A673 (cell line): ENCODE measurements around the gene PDGFA. TPM values are rescaled to one million over a fixed set of nuclear protein-coding genes. Genes with fewer than 3 reads are reported as not detected.

ENCODE experiments used
- BruUV-seq: library from RNA; stranded (reverse); fragments of 400-500 nt; replicated peaks from 2 replicates; lab custom pipeline; 2021; lab: Mats Ljungman, UMichigan
- CTCF ChIA-PET: fragments of 300-600 bp; sonication (Branson Sonifier 250); formaldehyde crosslinking; loops from one replicate; lab custom pipeline; 2022; ENCODE audit warnings: antibody characterized with exemption; lab: Charles Lee
- POLR2A ChIA-PET: fragments of 300-600 bp; sonication (Branson Sonifier 250); formaldehyde crosslinking; loops from one replicate; lab custom pipeline; 2022; ENCODE audit warnings: antibody characterized with exemption; ENCODE audit not compliant: low non-redundant PET; lab: Charles Lee
- DNase-seq: peaks from one replicate; pipeline ENCODE4 v3.0.0-alpha.2; 2015; ENCODE audit warnings: low spot score
- H3K27ac ChIP-seq: fragments of 200-600 bp; sonication (generic); 2 replicates; pipeline ENCODE4 v1.5.1; 2016; ENCODE audit warnings: mixed run types, low read depth, mild to moderate bottlenecking, mixed read lengths, antibody characterized with exemption, low read length; ENCODE audit not compliant: poor library complexity, severe bottlenecking
- H3K27me3 ChIP-seq: fragments of 200-600 bp; sonication (generic); replicated peaks from 2 replicates; pipeline ENCODE4 v1.6.1; 2017; ENCODE audit warnings: mixed run types, low read depth, mild to moderate bottlenecking, mixed read lengths, antibody characterized with exemption, low read length; ENCODE audit not compliant: insufficient read depth, poor library complexity
- H3K36me3 ChIP-seq: fragments of 200-600 bp; sonication (generic); 2 replicates; pipeline ENCODE4 v1.6.1; 2016; ENCODE audit warnings: mixed run types, mild to moderate bottlenecking, mixed read lengths, antibody characterized with exemption, low read length; ENCODE audit not compliant: insufficient read depth, poor library complexity, severe bottlenecking
- H3K4me1 ChIP-seq: fragments of 200-600 bp; sonication (generic); 2 replicates; pipeline ENCODE4 v1.6.1; 2017; ENCODE audit warnings: mixed run types, mild to moderate bottlenecking, mixed read lengths, antibody characterized with exemption, low read length; ENCODE audit not compliant: insufficient read depth, poor library complexity, severe bottlenecking
- H3K4me3 ChIP-seq: fragments of 200-600 bp; sonication (generic); 2 replicates; pipeline ENCODE4 v1.5.1; 2016; ENCODE audit warnings: low read depth, mixed run types, mild to moderate bottlenecking, mixed read lengths, low read length; ENCODE audit not compliant: poor library complexity, severe bottlenecking
- H3K9me3 ChIP-seq: fragments of 200-600 bp; sonication (generic); 2 replicates; pipeline ENCODE4 v1.6.1; 2016; ENCODE audit warnings: mixed run types, low read depth, mild to moderate bottlenecking, mixed read lengths, antibody characterized with exemption, low read length; ENCODE audit not compliant: poor library complexity, severe bottlenecking
- EZH2 ChIP-seq: fragments of 200-600 bp; sonication (generic); IDR thresholded peaks from 2 replicates; pipeline ENCODE4 v1.6.1; 2017; ENCODE audit warnings: borderline replicate concordance, low read depth, mild to moderate bottlenecking, mixed read lengths, antibody characterized with exemption, low read length; ENCODE audit not compliant: poor library complexity, severe bottlenecking
- intact Hi-C: fragments of 100-400 bp; cut with micrococcal nuclease; formaldehyde crosslinking; loops from one replicate; pipeline ENCODE4 v1.10.0; 2022; ENCODE audit not compliant: unreplicated experiment
- total RNA-seq: library from RNA; stranded (reverse); gene quantifications from 2 replicates; pipeline ENCODE4 v1.2.3, GENCODE V29; 2021
- TF ChIP-seq, protein P1 (sequence below): fragments of 300-800, 200-600 bp; sonication (generic); conservative IDR thresholded peaks from 2 replicates; pipeline ENCODE4 v1.5.1; 2017; ENCODE audit warnings: low read depth, mild to moderate bottlenecking, antibody characterized with exemption, low read length, moderate library complexity, mixed read lengths

Gene PDGFA
- total RNA-seq, 1 experiment from 2014 or later: 2.1 TPM

DNA sequence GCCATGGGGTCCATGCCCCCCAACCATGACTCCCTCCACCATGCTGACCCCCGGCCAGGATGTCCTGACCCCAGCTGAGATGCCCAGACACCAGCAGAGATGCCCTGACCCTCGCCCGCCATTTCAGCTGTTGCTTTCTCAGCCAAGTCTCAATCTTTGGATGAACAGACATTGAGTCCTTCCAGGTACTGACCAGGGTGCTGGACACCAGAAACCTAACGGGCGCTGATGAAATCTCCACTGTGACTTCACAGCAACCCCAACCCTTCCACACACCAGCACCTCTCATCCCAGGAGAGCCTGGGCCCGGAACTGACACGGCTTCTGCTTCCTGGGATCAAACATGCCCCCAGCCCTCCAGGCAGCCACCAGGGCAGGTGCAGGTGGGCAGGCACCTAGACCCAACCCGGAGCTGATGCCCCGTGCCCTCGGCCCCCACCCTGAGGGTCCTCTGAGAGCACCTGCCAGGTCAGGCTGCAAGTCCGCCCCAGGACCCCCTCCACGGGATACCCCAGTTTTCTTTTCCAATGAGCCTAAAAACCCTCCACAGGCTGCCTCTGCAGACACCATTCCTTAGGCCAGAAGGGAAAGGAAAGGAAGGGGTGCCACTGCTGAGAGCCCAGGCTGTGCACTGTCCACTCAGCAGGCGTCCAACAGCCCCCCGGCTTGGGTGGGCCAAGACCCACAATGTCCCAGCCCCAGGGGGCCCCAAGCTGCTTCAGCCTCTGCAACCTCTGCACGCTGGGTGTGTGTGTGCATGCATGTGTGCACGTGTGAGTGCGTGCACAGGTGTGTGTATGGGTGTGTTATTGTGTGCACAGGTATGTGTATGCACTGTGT is 43.4 kb upstream of the PDGFA start:
- Histone ChIP-seq H3K4me1 (no peaks in the 10 kb centered on the region), H3K27me3 (no peaks in the 10 kb centered on the region), H3K9me3 (no peaks in the 10 kb centered on the region), H3K27ac (no peak overlapping the region), H3K36me3 (no peaks in the 10 kb centered on the region), H3K4me3 (no peak overlapping the region)
- TF ChIP-seq, protein P1, sequence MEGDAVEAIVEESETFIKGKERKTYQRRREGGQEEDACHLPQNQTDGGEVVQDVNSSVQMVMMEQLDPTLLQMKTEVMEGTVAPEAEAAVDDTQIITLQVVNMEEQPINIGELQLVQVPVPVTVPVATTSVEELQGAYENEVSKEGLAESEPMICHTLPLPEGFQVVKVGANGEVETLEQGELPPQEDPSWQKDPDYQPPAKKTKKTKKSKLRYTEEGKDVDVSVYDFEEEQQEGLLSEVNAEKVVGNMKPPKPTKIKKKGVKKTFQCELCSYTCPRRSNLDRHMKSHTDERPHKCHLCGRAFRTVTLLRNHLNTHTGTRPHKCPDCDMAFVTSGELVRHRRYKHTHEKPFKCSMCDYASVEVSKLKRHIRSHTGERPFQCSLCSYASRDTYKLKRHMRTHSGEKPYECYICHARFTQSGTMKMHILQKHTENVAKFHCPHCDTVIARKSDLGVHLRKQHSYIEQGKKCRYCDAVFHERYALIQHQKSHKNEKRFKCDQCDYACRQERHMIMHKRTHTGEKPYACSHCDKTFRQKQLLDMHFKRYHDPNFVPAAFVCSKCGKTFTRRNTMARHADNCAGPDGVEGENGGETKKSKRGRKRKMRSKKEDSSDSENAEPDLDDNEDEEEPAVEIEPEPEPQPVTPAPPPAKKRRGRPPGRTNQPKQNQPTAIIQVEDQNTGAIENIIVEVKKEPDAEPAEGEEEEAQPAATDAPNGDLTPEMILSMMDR: no peak
- no peak for TF ChIP-seq EZH2
- DNase-seq: no peak
- BruUV-seq: no TSS peak
- CTCF ChIA-PET: interaction anchor here (0.6 kb wide), 1 partner anchor 1858 kb away, joined by 6 read pairs; no protein-coding TSS in a partner anchor
- POLR2A ChIA-PET: no interaction called here
- intact Hi-C loops: no loop called here

DNA sequence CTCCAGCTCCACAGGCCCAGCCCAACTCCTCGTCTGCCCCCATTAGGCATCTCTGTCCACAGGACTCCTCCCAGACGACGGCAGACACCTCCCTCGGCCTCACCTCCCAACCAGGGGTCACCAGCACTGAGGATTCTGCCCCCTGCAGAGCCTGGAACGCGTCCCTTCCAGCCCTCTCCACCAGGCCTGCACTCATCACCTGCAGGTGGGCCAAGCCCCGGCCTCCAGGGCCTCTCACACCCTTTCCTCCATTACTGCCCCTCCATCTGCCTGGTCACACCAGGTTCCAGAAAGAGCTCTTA is 42.7 kb upstream of the PDGFA start:
- BruUV-seq: no TSS peak
- H3K4me3 ChIP-seq: no peak overlapping the region
- intact Hi-C loops: no loop called here
- H3K4me1 ChIP-seq: no peaks in the 10 kb centered on the region
- no peaks in the 10 kb centered on the region for H3K9me3 ChIP-seq
- TF ChIP-seq, protein P1: no peak
- no peak for TF ChIP-seq EZH2
- H3K36me3 ChIP-seq: no peaks in the 10 kb centered on the region
- H3K27ac ChIP-seq: no peak overlapping the region
- H3K27me3 ChIP-seq: no peaks in the 10 kb centered on the region
- CTCF ChIA-PET: interaction anchor here (0.6 kb wide), 1 partner anchor 1859 kb away, joined by 6 read pairs; no protein-coding TSS in a partner anchor
- POLR2A ChIA-PET: no interaction called here
- DNase-seq: no peak

DNA sequence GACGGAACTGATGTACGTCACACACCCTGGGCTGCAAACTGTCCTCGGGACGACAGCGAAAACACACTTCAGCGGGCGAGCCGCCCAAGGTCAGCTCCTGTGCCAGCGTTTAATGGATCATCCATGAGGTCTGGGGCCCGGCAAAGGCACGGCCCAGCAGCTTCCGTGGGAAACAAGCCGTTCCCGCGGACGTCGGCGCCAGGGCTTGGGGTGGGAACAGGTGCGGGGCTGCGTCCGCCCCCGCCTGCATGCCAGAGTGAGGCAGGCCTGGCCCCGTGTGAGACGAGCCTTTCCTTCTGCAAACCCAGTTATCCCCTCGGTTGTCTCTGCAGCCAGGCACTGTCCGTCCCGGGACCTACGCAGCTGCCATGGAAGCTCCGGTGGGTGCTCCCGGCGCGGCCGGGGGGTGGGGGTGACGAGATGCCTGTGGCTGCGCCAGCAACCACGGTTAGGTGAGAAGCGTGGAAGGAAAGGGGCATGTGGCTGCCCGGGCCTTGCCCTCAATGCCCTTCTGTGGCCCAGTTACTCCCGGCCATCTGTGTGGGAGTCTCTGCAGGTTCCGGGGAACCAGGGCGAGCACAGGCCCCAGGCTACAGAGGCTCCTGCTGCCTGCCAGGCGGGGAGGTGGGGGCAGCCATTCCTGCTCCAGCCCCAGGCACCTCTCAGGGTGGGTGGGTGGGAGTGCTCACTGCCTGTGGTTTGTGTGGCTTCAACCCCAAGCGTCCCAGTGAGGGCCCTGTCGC is 42.2 kb upstream of the PDGFA start:
- intact Hi-C loops: no loop called here
- Histone ChIP-seq H3K9me3 (no peaks in the 10 kb centered on the region), H3K27ac (no peak overlapping the region), H3K4me3 (no peak overlapping the region), H3K27me3 (no peaks in the 10 kb centered on the region), H3K36me3 (no peaks in the 10 kb centered on the region), H3K4me1 (no peaks in the 10 kb centered on the region)
- ChIA-PET POLR2A (no interaction called here), CTCF (no interaction called here)
- BruUV-seq: no TSS peak
- no peak for DNase-seq
- TF ChIP-seq EZH2: no peak
- TF ChIP-seq, protein P1: no peak
